ENCODE results near the gene CNOT1.
A peak's percentile ranks its signal among the peaks of the same experiment; 100 is the strongest.

DNA sequence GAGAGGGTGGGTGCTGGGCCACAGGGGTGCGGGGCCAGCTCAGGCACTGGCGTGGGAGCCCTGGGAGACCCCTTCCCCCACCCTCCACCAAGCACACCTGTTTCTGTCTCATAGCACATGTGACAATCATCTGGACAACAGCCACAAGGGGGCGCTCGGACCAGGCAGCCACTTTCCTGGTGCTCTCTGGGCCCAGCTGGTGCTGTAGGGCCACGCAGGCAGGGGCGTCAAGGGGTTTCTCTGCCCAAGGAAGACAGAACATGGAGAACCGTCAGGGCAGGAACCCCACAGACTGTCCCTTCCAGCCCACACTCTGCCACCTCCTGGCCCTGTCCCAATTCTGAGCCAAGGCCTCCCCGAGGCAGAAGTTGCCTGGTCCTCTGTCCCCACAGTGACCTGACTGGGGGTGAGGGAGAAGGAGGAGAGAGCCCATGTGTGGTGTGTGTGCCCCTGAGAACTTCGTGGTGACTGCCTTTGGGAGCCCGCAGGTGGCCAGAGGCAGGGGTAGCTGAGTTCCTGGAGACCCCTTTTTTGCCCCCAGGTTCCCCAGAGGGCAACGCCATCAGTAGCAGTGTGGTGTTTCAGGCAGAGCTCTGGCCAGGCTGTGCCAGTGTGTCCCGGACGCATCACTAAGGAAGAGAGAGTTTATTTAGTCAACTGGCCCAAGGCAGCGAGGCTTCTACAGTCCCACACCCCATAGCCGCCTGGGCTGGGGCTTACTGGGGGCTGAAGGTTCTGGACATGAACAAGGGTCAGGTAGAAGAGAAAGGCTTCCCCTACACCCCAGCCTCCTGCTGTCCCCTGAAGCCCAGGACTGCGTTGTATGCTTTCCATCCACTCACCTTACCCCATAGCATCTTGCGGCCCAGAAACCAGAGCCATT is 117.5 kb downstream of the CNOT1 start:
- TF ChIP-seq, protein P1, sequence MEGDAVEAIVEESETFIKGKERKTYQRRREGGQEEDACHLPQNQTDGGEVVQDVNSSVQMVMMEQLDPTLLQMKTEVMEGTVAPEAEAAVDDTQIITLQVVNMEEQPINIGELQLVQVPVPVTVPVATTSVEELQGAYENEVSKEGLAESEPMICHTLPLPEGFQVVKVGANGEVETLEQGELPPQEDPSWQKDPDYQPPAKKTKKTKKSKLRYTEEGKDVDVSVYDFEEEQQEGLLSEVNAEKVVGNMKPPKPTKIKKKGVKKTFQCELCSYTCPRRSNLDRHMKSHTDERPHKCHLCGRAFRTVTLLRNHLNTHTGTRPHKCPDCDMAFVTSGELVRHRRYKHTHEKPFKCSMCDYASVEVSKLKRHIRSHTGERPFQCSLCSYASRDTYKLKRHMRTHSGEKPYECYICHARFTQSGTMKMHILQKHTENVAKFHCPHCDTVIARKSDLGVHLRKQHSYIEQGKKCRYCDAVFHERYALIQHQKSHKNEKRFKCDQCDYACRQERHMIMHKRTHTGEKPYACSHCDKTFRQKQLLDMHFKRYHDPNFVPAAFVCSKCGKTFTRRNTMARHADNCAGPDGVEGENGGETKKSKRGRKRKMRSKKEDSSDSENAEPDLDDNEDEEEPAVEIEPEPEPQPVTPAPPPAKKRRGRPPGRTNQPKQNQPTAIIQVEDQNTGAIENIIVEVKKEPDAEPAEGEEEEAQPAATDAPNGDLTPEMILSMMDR (optimal IDR thresholded peaks at IDR 0.05 in 1 of 3, IDR thresholded peaks at IDR 0.05 in 1 of 3, conservative IDR thresholded peaks at IDR 0.05 in 1 of 3; ENCODE audit: extremely low read depth in 1 of 3, insufficient read depth in 2 of 3, low read length in 3 of 3) = peak; percentile 77 to 88 (median 85)
- TF ChIP-seq EZH2 (IDR thresholded peaks at IDR 0.05; ENCODE audit: low read length) = no peak

Data from keratinocyte (primary cell).